Stimulated activated CD8-positive, alpha-beta memory T cell treated with anti-CD3 and anti-CD28 coated beads, Interleukin-4, amount 100 ng/mL, for 4 hours (primary cell): Measurements from ENCODE around the gene WNT7B.

Experiments
- DNase-seq, 2 donors: peaks; one replicate each; pipeline ENCODE4 v3.0.0-alpha.2; 2020; ENCODE audit warnings: low read depth in 2 of 2, low spot score in 1 of 2

WNT7B gene

DNA sequence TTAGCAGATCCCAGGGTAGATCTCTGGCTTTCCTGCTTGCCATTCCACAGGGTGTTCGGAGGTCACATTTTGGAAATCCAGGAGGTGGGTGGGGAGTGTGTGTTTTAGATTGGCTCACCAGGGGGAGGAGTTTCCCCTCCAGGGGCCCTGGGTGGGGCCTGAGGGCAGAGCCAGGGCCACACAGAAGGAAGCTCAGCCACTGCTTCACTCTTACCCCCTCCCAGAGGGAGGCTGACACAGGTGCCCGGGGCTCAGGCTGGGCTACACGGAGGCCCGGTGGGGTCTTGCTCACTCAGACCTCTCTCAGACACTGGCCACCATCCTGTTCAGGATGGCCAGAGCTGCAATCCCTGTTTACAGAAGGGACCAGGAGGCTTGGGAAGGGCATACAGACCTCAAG lies 2.5 kb downstream of the WNT7B start:
- no peak for DNase-seq

DNA sequence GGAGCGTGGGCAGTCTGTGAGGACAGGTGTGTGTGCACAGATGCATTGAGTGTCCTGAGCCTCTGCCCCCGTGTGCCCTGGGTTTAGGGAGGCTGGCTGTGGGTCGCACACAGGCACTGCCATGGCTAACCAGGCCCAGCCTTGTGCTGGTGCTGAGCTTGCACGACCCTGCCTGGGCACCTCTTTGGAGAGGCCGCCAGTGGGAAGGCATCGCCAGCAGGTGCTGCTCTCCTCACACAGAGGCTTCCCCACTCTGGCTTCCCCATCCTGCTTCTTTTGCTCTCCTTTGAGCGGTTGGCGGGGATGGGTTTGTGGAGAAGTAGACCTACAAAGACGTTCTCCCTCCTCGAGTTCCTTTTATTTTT lies 4.1 kb downstream of the WNT7B start:
- DNase-seq, result no peak

- no peak for DNase-seq
Measured at GRCh38 chr22:45972091-45972888, 4.7 kb downstream of the WNT7B start.

GRCh38 chr22:45971408-45972028 lies 5.4 kb downstream of the WNT7B start:
- DNase-seq, result no peak

DNA sequence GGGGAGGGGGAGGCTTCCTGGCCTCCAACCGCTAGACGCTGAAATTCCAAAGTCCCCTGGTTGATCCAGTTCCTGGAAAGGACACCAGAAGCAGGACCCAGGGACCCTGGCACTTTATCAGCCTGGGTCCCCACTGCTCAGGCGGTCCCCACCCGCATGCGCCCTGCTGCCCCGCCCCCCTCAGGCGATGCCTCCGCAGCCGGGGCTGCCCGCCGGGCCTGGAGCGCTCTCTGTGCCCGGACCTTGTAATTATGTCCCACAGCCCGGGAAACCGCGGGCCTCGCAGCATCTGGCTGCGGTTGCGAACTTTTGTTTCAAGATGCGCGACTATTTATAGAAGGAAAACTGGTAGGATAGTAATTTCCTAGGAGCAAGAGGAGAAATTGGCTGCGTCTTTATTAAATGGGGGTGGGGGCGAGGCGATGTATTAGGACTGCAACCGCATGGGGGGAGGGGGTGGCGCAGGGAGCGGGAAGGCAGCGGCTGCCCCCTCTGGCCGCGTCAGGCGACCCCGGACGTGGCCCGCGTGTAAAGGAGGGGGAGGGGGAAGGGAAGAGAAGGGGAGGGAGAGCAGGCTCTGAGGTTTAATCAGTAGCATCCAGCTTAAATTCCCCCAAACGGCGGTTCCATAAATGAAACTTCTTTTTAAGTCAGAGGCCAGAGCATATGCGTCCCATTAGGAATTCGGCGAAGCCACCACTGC lies 6.1 kb downstream of the WNT7B start:
- DNase-seq, result no peak

DNA sequence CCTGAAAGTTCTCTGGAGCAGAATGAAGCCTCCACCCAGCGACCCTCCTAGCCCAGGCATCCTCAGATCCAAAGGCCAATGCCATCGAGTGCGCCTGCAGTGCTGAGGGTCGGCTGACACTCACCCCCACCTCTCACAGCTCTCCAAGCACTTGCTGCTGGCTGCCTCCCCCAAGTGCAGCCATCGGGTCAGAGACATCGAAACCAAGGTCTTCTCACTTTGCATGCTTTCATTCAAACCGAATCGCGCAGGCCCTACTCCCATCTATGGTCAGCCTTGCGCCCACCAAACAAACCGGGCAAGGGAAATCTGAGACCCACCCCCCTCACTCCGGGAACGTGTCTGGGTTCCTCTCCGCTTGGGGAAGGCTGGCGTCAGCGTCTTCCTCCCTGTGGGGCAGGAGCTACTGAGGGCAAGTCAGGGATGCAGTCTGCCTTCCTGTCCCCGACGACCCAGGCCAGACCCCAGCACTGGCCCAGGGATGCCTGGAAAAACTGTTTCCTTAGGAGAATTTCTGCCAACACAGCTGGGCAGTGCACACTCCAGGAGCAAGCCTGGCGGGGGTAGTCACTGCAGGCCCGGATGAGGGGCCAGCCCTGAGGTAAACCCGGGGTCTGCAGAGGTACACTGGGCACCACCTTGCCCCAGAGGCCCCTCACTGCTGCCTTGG lies 7.0 kb downstream of the WNT7B start:
- no peak for DNase-seq

DNA sequence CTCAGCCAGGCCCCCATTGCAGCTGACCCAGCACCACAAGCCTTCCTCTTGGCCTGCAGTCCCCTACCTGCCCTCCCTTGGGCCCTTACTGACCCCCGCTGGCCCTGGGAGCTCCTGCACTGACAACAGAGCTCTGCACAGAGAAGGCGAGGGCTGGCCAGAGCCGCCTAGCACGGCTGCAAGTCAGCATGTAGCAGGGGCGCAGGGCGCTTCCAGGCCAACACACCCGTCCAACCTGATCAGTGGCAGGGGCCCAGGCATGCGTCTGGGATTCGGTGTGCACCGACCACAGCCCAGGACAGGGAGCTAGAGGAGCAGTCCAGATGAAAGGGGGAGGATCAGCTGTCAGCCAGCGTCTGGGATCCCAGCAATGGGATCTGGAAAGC lies 7.6 kb downstream of the WNT7B start:
- no peak for DNase-seq

GRCh38 chr22:45968751-45969413 lies 8.1 kb downstream of the WNT7B start:
- no peak for DNase-seq

GRCh38 chr22:45968003-45968650 lies 8.8 kb downstream of the WNT7B start:
- DNase-seq, result no peak

DNA sequence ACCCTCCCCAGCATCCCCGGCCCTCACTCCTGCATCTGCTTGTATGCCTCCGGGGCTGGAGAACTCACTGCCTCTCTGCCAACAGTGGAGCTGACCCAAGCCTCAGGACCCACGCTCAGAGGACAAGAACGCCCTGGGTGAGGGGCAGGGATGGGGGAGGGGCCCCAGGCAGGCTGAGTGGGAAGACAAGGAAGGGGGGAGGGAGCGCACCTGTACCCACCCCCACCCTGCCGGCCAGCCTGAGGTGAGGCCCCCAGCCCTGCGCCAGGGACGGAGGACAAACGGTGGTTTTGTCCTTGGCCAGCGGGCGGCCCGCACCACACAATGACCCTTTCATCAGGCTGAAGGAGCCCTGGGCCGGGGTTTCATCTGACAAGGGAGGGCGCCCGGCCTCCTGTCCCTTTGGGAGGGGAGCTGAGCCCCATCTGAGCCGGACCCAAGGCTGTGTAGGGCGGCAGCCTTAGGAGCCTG lies 10.0 kb downstream of the WNT7B start:
- DNase-seq, result no peak

GRCh38 chr22:45966320-45966894 lies 10.6 kb downstream of the WNT7B start:
- DNase-seq, result no peak

DNA sequence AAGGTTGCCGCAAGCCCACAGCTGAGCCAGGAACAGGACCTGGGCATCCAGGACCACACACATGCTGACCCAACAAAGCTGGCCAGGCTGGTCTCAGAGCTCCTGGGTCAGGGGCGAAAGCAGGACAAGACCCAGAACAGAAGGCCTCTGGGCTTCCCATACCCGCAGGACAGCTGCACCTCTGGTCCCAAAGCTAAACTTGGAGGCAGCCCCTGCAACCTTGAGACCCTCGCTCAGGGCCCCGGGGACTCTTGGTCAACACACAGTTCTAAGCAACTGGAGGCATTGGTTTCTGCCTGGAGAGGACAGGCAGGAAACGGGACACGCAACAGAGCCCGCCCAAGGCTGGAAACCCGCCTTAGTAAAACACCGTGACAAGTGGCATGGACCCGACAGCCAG lies 11.4 kb downstream of the WNT7B start:
- no peak for DNase-seq

DNA sequence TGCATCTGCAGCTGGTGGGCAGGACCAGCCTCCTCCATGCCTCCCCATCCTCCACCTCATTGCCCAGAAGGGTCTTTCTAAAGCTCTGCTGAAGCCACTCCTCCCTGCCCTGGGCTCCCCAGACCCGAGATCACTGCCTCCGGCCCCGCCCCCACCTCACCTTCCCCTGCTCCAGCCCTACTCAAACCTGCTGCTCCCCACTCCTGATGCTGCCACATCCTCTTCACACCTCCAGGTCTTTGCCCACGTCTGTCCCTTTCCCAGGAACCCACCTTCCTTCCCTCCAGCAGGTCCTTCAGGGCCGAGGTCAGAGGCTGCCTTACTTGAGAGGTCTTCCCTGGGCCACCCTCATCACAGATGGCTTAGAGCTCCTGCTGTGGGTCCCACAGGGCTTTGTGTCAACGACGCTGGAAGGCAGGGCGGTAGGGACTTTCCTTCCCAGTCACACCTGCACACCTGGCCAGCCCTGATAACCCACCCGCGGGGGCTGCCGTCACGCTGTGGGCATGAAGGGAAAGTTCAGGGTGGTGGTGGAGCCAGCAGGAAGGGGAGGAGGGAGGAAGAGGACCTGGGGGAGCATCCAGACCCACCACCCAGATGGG lies 11.9 kb downstream of the WNT7B start:
- DNase-seq, result no peak

DNA sequence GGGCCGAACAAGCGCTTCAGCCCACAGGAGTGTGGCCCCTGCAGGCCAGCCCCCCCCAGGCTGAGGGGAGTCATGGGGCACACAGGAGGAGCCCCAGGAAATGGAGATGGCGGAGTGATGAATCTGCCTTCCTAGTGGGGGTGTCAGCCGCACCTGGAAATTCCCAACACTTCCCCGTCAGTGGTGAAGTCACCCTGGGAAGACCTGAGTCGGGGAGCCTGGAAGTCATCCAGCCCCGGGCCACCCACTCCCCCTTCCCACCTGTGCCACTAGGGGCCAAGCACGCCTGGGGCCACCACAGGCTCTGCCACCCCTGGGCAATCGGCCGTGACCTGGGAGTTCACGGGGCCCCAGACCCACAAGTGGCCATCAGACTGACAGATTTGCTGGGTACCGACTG lies 12.6 kb downstream of the WNT7B start:
- DNase-seq, result no peak

DNA sequence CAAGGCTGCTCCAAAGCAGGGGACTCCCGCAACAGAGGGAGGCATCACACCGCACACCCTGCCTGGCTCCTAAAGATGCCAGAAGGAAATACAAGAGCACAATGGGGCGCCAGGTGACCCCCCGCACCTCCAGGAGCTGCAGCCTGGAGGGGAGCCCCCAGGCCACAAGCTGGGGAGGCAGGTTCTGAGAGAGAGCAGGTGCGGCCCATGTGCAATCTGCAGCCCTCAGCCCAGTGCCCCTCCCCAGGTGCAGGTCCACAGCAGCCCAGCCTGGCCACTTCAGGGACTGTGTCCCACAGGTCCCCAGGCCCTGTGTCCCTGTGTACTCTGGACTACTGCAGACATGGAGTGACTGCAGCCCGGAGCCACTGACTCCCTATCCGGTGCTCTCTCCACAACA lies 13.1 kb downstream of the WNT7B start:
- DNase-seq, result no peak

GRCh38 chr22:45962756-45963324 lies 14.1 kb downstream of the WNT7B start:
- DNase-seq, result no peak

DNA sequence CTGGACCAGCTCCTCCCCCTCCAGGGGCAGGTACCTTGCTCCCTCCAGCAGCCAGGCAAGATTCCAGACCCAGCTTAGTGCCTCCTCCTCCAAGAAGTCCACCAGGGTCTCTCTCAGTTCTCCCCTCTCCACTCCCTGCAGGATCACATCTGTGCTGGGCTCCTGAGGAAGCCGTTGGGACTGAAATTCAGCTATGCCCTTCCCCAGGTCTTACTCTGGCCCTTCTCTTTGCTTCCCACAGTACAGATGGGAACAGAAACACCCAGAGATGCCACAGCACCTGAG lies 14.6 kb downstream of the WNT7B start:
- DNase-seq, result no peak

DNA sequence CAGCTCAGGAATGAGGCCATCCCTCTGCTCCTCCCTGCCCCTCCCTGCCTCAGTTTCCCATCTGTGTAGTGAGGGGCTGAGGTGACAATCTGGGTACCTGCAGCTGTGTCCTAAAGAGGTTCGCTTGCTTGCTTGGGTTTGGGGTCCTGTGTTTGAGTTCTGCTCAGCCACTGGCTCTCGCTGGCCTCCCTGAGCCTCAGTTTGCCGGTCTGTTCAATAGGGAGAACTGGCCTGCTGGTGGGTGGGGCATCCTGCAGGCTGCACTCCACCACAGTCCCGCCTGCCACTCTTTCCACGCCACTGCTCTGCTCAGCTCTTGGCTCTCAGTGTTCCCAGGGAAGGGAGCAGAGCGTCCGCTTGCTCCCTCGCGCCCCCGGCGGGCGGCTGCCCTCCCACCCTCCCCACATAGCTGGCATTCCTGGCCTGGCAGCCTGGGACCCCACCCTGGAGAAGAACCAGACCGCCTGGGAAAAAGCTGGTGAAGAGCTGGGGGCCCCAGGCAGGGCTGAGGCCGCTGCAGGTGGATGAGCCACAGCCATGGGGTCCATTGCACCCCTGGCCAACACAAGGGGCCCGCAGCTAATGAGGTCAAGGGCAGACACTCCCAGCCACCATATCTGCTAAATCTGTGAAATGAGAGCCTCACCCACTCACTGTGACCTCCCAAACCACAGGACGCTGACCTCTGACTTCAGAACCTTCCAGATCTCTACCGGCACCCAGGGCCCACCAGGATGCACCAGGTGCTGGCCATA lies 15.1 kb downstream of the WNT7B start:
- DNase-seq, result no peak
